Effector memory CD4-positive, alpha-beta T cell (primary cell): ENCODE results near the gene ALS2CL.

Experiments used
- DNase-seq, 3 donors: peaks; one replicate each; pipeline ENCODE4 v3.0.0-alpha.2; 2020
- H3K27ac ChIP-seq: 2 replicates; pipeline ENCODE4 v1.7.0; 2013; ENCODE audit warnings: mild to moderate bottlenecking, low read length, moderate library complexity; ENCODE audit not compliant: insufficient read depth, poor library complexity, severe bottlenecking
- H3K27me3 ChIP-seq: replicated peaks from 2 replicates; pipeline ENCODE4 v1.7.0; 2013; ENCODE audit warnings: mild to moderate bottlenecking, low read length; ENCODE audit not compliant: insufficient read depth, control insufficient read depth, poor library complexity, severe bottlenecking
- H3K36me3 ChIP-seq: 2 replicates; pipeline ENCODE4 v1.7.0; 2013; ENCODE audit warnings: mild to moderate bottlenecking, low read length, moderate library complexity; ENCODE audit not compliant: control insufficient read depth, insufficient read depth
- H3K4me1 ChIP-seq: 2 replicates; pipeline ENCODE4 v1.7.0; 2013; ENCODE audit warnings: low read length, mild to moderate bottlenecking; ENCODE audit not compliant: control insufficient read depth, insufficient read depth, poor library complexity, severe bottlenecking
- H3K4me3 ChIP-seq: 2 replicates; pipeline ENCODE4 v1.7.0; 2013; ENCODE audit warnings: low read length, low read depth, mild to moderate bottlenecking; ENCODE audit not compliant: insufficient read depth, poor library complexity, severe bottlenecking
- H3K9me3 ChIP-seq: 2 replicates; pipeline ENCODE4 v1.7.0; 2013; ENCODE audit warnings: mild to moderate bottlenecking, low read length, moderate library complexity; ENCODE audit not compliant: control insufficient read depth

The ALS2CL gene

GRCh38 chr3:46659285-46659684 is 34.2 kb downstream of the ALS2CL start:
- Histone ChIP-seq H3K27me3 (no peaks in the 10 kb centered on the region), H3K4me3 (no peak overlapping the region), H3K27ac (no peak overlapping the region), H3K9me3 (no peaks in the 10 kb centered on the region), H3K36me3 (no peaks in the 10 kb centered on the region), H3K4me1 (no peaks in the 10 kb centered on the region)
- no peak for DNase-seq

GRCh38 chr3:46656778-46657556 is 36.5 kb downstream of the ALS2CL start:
- Histone ChIP-seq H3K4me1 (no peaks in the 10 kb centered on the region), H3K9me3 (no peaks in the 10 kb centered on the region), H3K36me3 (no peaks in the 10 kb centered on the region), H3K4me3 (no peak overlapping the region), H3K27me3 (no peaks in the 10 kb centered on the region), H3K27ac (no peak overlapping the region)
- DNase-seq, result no peak

GRCh38 chr3:46655271-46655670 is 38.2 kb downstream of the ALS2CL start:
- Histone ChIP-seq H3K27me3 (no peaks in the 10 kb centered on the region), H3K27ac (no peak overlapping the region), H3K9me3 (no peaks in the 10 kb centered on the region), H3K36me3 (no peaks in the 10 kb centered on the region), H3K4me3 (no peak overlapping the region), H3K4me1 (no peaks in the 10 kb centered on the region)
- no peak for DNase-seq

- Histone ChIP-seq H3K36me3 (no peaks in the 10 kb centered on the region), H3K9me3 (no peaks in the 10 kb centered on the region), H3K4me3 (no peak overlapping the region), H3K4me1 (no peaks in the 10 kb centered on the region), H3K27ac (no peak overlapping the region), H3K27me3 (no peaks in the 10 kb centered on the region)
- no peak for DNase-seq
Measured at GRCh38 chr3:46651084-46651483, 42.4 kb downstream of the ALS2CL start.

- Histone ChIP-seq H3K27me3 (no peaks in the 10 kb centered on the region), H3K36me3 (no peaks in the 10 kb centered on the region), H3K27ac (no peak overlapping the region), H3K4me1 (no peaks in the 10 kb centered on the region), H3K9me3 (no peaks in the 10 kb centered on the region), H3K4me3 (no peak overlapping the region)
- DNase-seq, result no peak
Measured at GRCh38 chr3:46649436-46649835, 44.0 kb downstream of the ALS2CL start.

GRCh38 chr3:46648096-46648495 is 45.4 kb downstream of the ALS2CL start:
- Histone ChIP-seq H3K9me3 (no peaks in the 10 kb centered on the region), H3K36me3 (no peaks in the 10 kb centered on the region), H3K27ac (no peak overlapping the region), H3K4me3 (no peak overlapping the region), H3K4me1 (no peaks in the 10 kb centered on the region), H3K27me3 (no peaks in the 10 kb centered on the region)
- no peak for DNase-seq

- Histone ChIP-seq H3K4me1 (no peaks in the 10 kb centered on the region), H3K27me3 (no peaks in the 10 kb centered on the region), H3K9me3 (no peaks in the 10 kb centered on the region), H3K36me3 (no peaks in the 10 kb centered on the region), H3K4me3 (no peak overlapping the region), H3K27ac (no peak overlapping the region)
- no peak for DNase-seq
Measured at GRCh38 chr3:46646700-46647099, 46.8 kb downstream of the ALS2CL start.

- Histone ChIP-seq H3K27me3 (no peaks in the 10 kb centered on the region), H3K4me1 (no peaks in the 10 kb centered on the region), H3K27ac (no peak overlapping the region)
Measured at GRCh38 chr3:46643701-46644100, 49.8 kb downstream of the ALS2CL start.

GRCh38 chr3:46642971-46643370 is 50.5 kb downstream of the ALS2CL start:
- Histone ChIP-seq H3K27me3 (no peaks in the 10 kb centered on the region), H3K27ac (no peak overlapping the region), H3K36me3 (no peaks in the 10 kb centered on the region), H3K4me1 (no peaks in the 10 kb centered on the region), H3K9me3 (peaks cover 4% of the 10 kb centered on the region), H3K4me3 (no peak overlapping the region)
- no peak for DNase-seq

More at GRCh38 chr3:46643701-46644100, 49.8 kb downstream of the ALS2CL start:
- DNase-seq, result no peak
- H3K4me3 ChIP-seq, result no peak overlapping the region
- no peaks in the 10 kb centered on the region for H3K36me3 ChIP-seq
- peaks cover 4% of the 10 kb centered on the region for H3K9me3 ChIP-seq

- Histone ChIP-seq H3K27me3 (no peaks in the 10 kb centered on the region), H3K27ac (no peak overlapping the region), H3K4me1 (no peaks in the 10 kb centered on the region), H3K4me3 (no peak overlapping the region), H3K9me3 (peaks cover 4% of the 10 kb centered on the region), H3K36me3 (no peaks in the 10 kb centered on the region)
- no peak for DNase-seq
Measured at GRCh38 chr3:46640927-46641326, 52.6 kb downstream of the ALS2CL start.
